Stimulated activated CD4-positive, alpha-beta T cell treated with anti-CD3 and anti-CD28 coated beads, Interleukin-1b, Interleukin-23, amount 100 ng/mL, for 48 hours (primary cell): ENCODE results near the gene NAXD.
"Not testable (repeated sequence)": the region's sequence is repeated elsewhere in the genome, so short reads cannot be mapped to it uniquely, and the experiment has no call there.

ENCODE experiments used
- DNase-seq: peaks from one replicate; pipeline ENCODE4 v3.0.0-alpha.2; 2020

Gene NAXD

DNA sequence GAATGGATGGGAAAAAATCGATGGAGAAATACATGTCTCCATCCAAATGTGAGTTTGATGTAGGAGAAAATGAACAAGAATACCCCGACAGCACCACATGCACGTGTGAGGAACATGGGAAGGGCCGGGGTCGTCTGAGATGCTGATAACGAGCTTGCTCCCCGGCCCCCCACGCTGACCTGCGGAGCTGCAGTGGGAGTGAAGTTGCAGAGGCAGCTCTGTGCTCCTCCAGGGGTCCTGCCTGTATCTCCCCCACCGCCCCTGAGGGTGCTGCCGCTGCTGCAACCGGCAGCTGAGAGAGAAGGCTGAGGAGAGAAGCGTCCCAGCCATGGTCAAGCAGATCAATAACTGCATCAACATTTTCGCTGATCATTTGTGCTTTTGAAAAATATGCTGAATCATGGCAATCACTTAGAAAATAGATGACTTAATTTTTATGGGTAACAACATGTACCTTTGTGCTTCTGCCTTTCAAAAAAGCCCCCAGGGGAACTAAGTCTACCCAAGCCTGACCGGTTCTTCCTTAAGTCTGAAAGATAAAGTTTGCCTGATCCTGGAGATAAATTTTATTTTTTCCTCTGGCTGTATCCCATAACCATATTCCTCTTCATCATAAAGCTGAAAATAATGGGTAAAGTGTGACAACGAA is 18.2 kb upstream of the NAXD start:
- DNase-seq: no peak

GRCh38 chr13:110600261-110600819 is 15.0 kb upstream of the NAXD start:
- DNase-seq: no peak

- DNase-seq: no peak
Measured at GRCh38 chr13:110600980-110601379, 14.4 kb upstream of the NAXD start.

DNA sequence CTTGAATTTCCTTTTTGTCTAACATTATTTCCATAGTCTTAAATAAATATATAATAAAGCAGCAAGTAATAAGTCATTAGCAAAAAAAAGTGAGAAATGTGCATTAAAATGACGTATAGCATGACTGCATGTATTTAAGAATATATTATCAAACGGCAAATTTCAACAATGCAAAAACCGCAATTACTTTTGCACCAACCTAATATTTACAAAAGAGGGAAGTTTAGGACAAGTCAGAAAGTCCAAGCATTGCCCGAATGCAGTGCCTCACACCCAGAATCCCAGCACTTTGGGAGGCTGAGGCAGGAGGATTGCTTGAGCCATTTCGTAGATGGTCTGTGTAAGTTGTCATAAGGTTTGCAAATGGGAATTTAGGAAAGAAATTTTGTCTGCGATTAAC is 10.2 kb upstream of the NAXD start:
- DNase-seq: no peak

- DNase-seq: not testable (repeated sequence)
Measured at GRCh38 chr13:110606281-110606680, 9.1 kb upstream of the NAXD start.

DNA sequence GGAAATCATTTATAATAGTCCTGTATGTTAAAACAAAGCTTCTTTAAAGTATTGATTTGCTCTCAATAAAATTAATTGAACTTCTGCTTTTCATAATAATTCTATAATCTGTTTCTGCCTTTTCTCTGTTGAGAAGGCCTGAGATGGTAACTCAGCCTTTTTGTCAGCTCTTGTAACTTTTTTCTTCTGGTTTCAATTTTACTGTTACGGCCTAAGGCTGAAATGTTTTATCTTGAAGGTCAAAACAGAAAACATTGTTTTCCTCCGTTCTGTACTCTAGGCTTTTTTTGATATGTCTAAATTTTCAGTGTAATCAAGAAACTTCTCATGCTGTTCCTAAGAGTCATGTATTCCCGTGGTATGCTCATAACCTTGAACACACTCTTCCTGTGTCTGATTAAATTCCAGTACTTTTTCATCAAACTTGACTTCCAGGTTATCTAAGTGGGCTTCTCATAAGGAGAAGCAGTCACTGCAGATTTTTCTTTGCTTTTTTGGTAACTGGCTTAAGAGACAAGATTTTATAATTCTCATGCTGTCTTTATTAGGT is 7.6 kb upstream of the NAXD start:
- no peak for DNase-seq

DNA sequence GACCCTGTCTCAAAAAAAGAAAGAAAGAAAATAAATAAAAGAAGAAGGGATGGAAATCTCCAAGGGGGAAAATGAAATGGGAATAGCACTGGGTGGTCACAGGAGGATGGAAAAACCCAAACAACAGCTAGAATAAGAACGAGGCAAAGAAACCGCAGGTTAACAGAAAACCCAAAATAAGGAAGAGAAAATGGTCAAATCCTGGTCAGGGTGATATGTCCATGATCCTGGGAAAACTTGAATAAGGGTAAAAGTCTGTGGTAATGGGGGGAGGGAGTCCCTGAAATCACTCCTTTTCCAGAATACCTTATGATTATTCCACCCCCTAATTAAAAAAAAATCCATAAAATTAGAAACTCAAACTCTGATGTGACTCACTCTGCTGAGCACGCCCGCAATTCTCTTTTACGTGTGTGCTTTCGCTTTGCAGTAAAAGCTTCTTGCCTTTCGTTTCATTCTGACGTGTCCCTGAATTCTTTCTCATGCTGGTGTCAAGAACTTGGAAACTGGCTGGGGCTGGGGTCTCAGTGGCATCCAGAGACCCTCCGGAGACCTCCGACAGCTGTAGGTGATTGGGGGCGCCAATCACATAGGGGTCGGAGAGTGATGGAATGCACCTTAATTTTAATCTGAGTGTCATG is 4.3 kb upstream of the NAXD start:
- DNase-seq: no peak

DNA sequence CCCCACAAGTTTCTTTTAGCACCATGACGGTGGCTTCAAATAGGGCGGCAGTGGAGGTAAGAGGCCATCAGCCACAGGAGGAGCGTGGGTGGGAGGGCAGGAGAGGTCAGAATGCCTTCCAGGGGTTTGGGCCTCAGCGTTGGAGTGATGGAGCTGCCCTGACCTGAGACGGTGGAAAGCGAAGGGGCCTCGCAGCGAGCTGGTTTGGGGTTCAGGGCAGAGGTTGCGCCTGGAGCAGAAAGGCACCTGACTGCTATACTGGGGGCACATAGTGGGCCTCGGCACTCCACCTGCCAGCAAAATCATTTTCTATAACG is 382 bp upstream of the NAXD start:
- no peak for DNase-seq

DNA sequence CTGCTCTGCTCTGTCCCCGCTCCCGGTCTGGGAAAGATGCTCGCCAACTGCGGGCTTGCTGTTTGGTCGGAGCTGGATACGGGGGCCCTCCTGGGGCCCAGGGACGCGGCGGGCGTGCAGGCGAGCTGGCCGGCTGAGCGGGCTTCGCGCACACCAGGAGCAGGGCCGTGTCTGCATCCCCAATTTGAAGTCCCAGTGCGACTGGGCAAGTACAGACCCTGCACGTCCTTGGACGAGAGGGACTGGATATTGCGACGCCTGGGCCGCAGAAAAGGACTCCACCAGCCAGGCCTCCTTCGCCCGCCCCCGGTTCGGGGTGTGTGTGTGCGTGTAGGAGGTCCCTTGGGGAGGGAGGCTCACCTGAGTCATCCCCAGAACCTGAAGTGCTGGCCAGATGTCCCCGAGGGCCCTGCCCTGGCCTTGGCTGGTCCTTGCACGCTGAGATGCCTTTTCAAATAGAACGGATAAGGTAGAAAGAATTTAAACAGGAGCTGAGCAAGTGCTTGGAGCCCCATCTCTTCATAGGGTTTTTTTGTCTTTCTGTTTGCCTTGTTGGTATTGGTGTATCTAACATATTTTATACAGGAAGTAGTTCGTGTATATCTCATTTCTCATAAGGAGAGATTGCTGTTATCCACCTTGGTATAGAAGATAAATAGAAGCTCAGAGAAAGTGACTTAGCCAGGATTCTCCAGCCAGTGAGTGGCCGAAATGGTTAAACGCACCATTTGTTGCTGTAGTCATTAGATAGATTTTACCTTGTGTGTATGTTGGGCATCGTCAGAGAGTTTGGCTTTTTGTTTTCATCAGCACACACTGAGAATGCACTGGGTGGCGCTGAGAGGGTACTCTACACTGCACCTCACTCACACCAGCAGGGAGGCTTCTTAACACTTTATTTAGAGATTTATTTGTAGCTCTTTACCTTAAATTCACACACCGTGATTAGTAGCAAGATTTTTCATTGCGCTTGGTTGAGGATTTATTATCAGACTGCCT is 1.1 kb downstream of the NAXD start:
- peak; percentile 38 for DNase-seq

GRCh38 chr13:110617321-110618072 is 2.2 kb downstream of the NAXD start:
- DNase-seq: no peak

GRCh38 chr13:110618167-110618566 is 2.8 kb downstream of the NAXD start:
- DNase-seq: no peak

- DNase-seq: no peak
Measured at GRCh38 chr13:110618780-110619179, 3.4 kb downstream of the NAXD start.

DNA sequence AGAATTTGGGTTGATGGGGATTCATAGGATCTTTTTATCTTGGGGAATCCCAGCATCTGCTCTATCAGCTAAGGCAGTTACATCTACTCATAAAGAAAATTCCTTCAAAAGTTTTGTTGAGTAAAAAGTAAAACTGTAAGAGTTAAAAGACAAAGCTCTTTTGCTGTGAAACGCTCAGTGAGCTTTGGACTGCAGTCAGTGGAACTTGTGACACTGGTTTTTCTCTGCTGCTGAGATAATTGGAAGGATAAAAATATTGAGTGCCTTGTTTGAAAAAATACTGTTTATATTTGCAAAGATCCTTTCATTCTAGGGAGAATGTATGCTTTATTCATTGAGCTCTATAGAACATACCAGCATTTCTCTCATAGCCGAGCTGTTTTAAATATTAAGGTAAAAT is 5.3 kb downstream of the NAXD start:
- DNase-seq: no peak

- DNase-seq: no peak
Measured at GRCh38 chr13:110624766-110625756, 9.7 kb downstream of the NAXD start.

- no peak for DNase-seq
Measured at GRCh38 chr13:110625771-110626321, 10.5 kb downstream of the NAXD start.

DNA sequence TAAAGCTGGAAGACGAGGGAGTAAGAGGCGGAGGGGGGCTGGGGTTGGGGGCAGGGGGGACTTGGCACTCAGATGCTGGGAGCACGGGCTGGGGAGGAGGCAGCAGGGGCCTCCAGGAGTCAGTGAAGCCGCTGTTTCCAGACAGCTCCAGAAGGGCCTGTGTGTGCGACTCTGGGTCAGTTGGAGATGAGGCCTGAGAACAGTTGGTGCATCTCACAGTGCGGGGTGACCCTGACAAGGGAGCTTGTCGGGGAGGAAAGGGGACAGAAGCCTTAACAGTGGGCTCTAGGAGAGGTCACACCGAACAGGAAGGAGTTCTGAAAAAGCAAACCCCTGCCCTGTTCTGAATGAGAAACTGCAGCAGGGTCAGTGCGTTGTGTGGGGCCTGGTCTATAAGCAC is 11.2 kb downstream of the NAXD start:
- DNase-seq: no peak

GRCh38 chr13:110627351-110627750 is 12.0 kb downstream of the NAXD start:
- DNase-seq: no peak

- DNase-seq: no peak
Measured at GRCh38 chr13:110627761-110628476, 12.6 kb downstream of the NAXD start.

- no peak for DNase-seq
Measured at GRCh38 chr13:110628477-110628793, 13.1 kb downstream of the NAXD start.

GRCh38 chr13:110628952-110629701 is 13.8 kb downstream of the NAXD start:
- DNase-seq: no peak
